Mucosa of descending colon (tissue), 3 donors: ENCODE results near the gene STAT6. TPM values are rescaled to one million over a fixed set of nuclear protein-coding genes. Genes with fewer than 3 reads are reported as not detected.

Experiments
- ATAC-seq: fragments of 200-7000 bp; cut with Tn5 transposase; one replicate; pipeline ENCODE4 v1.9.1; 2020; ENCODE audit warnings: mild to moderate bottlenecking, moderate library complexity
- DNase-seq, 3 donors: peaks; one replicate each; pipeline ENCODE4 v3.0.0-alpha.2; 2020
- H3K36me3 ChIP-seq: fragments of 200-600 bp; one replicate; pipeline ENCODE4 v1.8.0; 2021; ENCODE audit warnings: low read depth, mild to moderate bottlenecking
- H3K4me1 ChIP-seq: fragments of 200-600 bp; one replicate; pipeline ENCODE4 v1.8.0; 2021; ENCODE audit warnings: low read depth, mild to moderate bottlenecking
- H3K4me3 ChIP-seq: fragments of 200-600 bp; one replicate; pipeline ENCODE4 v1.8.0; 2021; ENCODE audit warnings: mild to moderate bottlenecking
- H3K9me3 ChIP-seq: fragments of 200-600 bp; one replicate; pipeline ENCODE4 v1.8.0; 2021; ENCODE audit warnings: mild to moderate bottlenecking
- intact Hi-C, 2 donors: fragments of 100-400 bp; cut with DNase I in 1 of 2; cut with micrococcal nuclease in 1 of 2; formaldehyde crosslinking; loops; one replicate each; pipeline versions ENCODE4 v1.11.0 to v1.11.1; 2022; cut with DNase I, micrococcal nuclease
- total RNA-seq, 3 donors: library from RNA; stranded (reverse); fragmentation: NEBNext Ultra II Directional in 2 of 3; extraction: Animal tissue kit (Norgen Biotek cat#: 25700) in 2 of 3; gene quantifications; one replicate each; pipeline versions ENCODE4 v1.2.1 to v1.2.4, GENCODE V29; 2021 to 2023
- TF ChIP-seq, protein P1 (sequence below): fragments of 200-600 bp; IDR thresholded peaks from one replicate; pipeline ENCODE4 v1.8.0; 2022; ENCODE audit warnings: antibody characterized with exemption, mild to moderate bottlenecking
- donor health status: DM: no; HTN: no; CAD: no; lungs with moderate emphysema.
- donor health status: DM: no; HTN: no; CAD: no.
- donor health status: DM: no; HTN: yes; CAD: no.

The STAT6 gene
- total RNA-seq, 3 donors from 2014 or later = 219 to 286 (median 281) TPM

DNA sequence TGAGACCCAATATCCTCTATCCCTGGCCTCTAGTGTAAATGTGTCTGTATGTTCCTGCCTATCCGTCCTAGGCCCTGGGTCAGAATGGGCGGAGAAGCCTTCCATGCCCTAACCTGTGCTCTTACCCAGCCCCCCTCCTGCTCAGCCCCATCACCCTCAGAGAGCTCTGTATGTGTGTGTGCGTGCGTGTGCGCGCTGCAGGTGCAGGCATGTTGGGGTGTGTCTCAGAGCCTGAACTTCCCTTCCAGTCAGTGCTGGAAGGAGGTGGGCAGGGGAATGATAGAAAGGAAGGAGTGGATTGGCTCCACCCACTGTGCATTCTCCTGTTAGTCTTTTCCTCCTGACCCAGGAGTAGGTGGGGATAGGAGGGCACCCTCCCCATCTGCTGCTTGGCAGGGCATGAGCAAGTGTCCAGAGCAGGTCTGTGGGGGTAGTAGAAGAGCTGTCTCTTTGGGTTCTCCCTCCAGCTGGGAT lies 15.0 kb downstream of the STAT6 start:
- intact Hi-C loops = no loop called here
- no peaks in the 10 kb centered on the region for H3K9me3 ChIP-seq
- TF ChIP-seq, protein P1, sequence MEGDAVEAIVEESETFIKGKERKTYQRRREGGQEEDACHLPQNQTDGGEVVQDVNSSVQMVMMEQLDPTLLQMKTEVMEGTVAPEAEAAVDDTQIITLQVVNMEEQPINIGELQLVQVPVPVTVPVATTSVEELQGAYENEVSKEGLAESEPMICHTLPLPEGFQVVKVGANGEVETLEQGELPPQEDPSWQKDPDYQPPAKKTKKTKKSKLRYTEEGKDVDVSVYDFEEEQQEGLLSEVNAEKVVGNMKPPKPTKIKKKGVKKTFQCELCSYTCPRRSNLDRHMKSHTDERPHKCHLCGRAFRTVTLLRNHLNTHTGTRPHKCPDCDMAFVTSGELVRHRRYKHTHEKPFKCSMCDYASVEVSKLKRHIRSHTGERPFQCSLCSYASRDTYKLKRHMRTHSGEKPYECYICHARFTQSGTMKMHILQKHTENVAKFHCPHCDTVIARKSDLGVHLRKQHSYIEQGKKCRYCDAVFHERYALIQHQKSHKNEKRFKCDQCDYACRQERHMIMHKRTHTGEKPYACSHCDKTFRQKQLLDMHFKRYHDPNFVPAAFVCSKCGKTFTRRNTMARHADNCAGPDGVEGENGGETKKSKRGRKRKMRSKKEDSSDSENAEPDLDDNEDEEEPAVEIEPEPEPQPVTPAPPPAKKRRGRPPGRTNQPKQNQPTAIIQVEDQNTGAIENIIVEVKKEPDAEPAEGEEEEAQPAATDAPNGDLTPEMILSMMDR = no peak
- H3K36me3 ChIP-seq = no peaks in the 10 kb centered on the region
- peaks cover 18% of the 10 kb centered on the region for H3K4me1 ChIP-seq
- DNase-seq = peak in 1 of 3 donors; percentile 42
- H3K4me3 ChIP-seq = no peak overlapping the region
- no peak for ATAC-seq

DNA sequence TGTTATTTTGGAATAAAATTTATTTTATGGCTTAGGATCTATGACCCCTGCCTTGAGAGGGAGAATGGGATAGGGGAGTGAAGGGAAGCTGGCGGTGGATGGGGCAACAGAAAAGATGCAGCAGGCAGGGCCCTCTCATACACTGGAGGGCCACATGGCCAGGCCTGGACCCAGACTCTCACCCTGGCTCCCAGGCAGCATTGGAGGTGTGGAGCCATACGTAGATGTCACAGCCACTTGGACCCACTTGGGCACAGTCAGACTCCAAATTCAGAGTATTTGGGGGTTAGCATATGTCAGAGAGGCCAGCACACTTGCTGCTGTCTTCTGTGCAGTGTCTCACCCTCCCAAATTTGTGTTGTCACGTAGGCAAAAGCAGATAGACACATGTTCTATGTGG lies 15.7 kb downstream of the STAT6 start:
- Histone ChIP-seq H3K9me3 (no peaks in the 10 kb centered on the region), H3K4me3 (no peak overlapping the region), H3K36me3 (no peaks in the 10 kb centered on the region), H3K4me1 (peaks cover 15% of the 10 kb centered on the region)
- ATAC-seq (no peak), DNase-seq (no peak)
- intact Hi-C loops = no loop called here
- TF ChIP-seq, protein P1 = no peak

DNA sequence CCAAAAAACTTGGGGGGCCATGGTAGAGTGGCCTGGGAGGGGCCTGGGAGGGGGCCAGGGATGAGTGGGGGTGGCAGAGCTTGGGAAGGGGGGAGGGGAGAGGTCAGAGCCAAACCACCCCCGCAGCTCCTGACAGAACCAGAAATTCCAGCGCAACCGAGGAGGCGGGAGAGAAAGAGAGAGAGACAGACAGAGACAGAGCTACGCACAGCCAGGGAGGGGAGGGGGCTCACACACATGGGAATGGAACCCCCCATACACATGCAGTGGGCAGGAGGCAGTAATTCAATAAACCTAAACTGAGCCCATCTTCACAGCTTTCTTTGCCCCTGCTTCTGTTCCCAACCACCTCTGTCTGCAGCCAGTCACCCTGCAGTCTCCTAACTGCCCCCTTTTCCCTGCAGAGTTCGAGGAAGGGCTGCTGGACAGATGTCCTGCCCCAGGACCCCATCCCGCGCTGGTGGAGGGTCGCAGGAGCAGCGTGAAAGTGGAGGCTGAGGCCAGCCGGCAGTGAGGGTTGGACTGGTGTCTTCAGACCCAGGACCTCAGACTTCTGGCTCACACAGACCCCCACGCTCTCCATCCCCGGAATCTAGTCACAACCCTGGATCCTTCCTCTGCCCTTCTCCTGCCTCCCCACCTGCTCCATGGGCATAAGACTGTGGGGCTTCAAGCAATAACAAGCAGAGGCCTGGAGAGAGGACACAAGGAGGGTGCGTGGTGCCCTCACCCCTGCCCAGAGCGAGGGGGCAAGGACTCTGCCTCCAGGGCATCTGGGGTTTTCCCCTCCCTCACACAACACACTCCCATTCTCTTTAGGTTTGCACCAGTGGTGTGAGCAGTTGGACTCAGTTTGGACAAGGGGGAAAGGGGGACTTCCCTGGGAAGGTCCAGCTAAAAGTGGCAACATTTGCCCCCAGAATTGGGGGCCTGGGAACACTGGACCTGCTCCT lies 16.7 kb downstream of the STAT6 start:
- DNase-seq (peak in 1 of 3 donors; percentile 27), ATAC-seq (no peak)
- intact Hi-C loops = no loop called here
- Histone ChIP-seq H3K9me3 (no peaks in the 10 kb centered on the region), H3K4me3 (no peak overlapping the region), H3K4me1 (peaks cover 25% of the 10 kb centered on the region), H3K36me3 (no peaks in the 10 kb centered on the region)
- TF ChIP-seq, protein P1 = no peak

DNA sequence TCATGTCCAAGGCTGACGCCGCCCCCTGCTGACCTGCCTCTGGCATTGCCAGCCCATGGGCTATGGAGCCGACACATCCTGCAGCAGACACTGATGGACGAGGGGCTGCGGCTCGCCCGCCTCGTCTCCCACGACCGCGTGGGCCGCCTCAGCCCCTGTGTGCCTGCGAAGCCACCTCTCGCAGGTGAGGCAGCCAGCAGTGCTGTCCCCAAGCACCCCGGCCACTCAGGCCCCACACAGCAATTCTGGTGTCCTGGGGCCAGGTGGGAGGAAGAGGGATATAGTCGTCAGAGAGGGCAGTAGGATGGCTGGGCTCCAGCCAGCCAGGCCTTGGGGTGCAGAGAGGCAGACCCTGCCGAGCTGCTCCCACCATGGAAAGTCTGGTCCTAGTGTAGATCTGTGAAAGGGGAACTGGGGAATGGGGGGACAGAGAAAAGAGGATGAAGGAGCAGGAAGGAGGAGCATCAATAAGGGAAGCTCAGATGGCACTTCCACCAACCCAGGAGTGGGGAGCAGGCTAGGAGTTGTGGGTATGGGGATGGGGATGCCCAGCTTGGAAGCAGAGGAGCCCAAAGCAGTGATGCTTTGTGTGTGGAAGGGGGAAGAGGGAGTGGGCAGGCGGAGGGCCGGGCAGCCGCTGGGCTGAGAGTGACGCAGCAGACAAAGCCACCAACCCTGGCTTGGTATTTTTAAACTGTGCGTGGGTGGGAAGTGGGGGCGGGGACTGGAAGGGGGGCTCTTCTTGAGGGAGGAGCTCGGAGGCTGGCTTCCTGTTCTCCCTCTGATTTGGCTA lies 17.6 kb downstream of the STAT6 start:
- Histone ChIP-seq H3K4me1 (peaks cover 26% of the 10 kb centered on the region), H3K9me3 (no peaks in the 10 kb centered on the region), H3K4me3 (no peak overlapping the region), H3K36me3 (no peaks in the 10 kb centered on the region)
- ATAC-seq = peak; percentile 43
- TF ChIP-seq, protein P1 = peak; percentile 45
- intact Hi-C loops = no loop called here
- peak; percentile 62 to 79 (median 65) for DNase-seq

DNA sequence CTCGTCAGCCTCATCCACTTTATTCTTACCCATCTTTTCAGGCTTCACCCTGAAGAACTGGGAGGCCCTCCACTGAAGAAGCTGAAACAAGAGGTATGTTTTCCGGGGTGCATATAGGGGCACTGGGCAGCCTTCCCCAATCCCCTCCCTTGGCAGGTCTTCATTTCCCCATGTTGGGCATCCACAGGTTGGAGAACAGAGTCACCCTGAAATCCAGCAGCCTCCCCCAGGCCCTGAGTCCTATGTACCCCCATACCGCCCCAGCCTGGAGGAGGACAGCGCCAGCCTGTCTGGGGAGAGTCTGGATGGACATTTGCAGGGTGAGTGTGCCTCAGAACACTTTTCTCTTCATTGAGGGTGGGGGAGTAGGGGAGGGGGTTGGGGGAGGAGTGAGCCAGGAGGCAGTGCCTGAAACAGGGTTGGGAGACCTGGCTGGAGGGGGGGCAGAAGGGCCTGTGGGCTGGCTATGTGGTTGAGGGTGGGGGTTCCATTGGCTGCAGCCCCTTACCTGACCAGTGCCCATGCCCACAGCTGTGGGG lies 18.2 kb downstream of the STAT6 start:
- Histone ChIP-seq H3K36me3 (no peaks in the 10 kb centered on the region), H3K4me1 (peaks cover 33% of the 10 kb centered on the region), H3K9me3 (no peaks in the 10 kb centered on the region), H3K4me3 (no peak overlapping the region)
- ATAC-seq = no peak
- TF ChIP-seq, protein P1 = no peak
- DNase-seq = no peak
- intact Hi-C loops = no loop called here
